ENCODE results near the gene RERE. TPM values are rescaled to one million over a fixed set of nuclear protein-coding genes. Genes with fewer than 3 reads are reported as not detected.

RERE gene
- polyA plus RNA-seq, 1 of the 3 experiments (the other 2 are of a cell fraction) = 8.1 TPM

- 90% methylated on average over 9 of the region's 10 CpGs for WGBS (ENCODE audit: low lambda C conversion rate)
- no peak for TF ChIP-seq PBX3 (IDR thresholded peaks at IDR 0.05)
- no peak for TF ChIP-seq NRF1 (IDR thresholded peaks at IDR 0.05; ENCODE audit: low read depth, low read length)
- TF ChIP-seq TCF12 (IDR thresholded peaks at IDR 0.05) = no peak
- TF ChIP-seq CTCF (IDR thresholded peaks at IDR 0.05) = no peak
- TF ChIP-seq EZH2phosphoT487 (IDR thresholded peaks at IDR 0.05; ENCODE audit: borderline replicate concordance, low read depth) = no peak
- no peak for TF ChIP-seq FOXJ3 (CRISPR knock-in tag; IDR thresholded peaks at IDR 0.05)
- TF ChIP-seq IRF3 (IDR thresholded peaks at IDR 0.05; ENCODE audit: low read depth, low read length) = no peak
- TF ChIP-seq TAF1 (IDR thresholded peaks at IDR 0.05; ENCODE audit: borderline replicate concordance, low read depth, low read length) = no peak
- TF ChIP-seq ZBTB33 (IDR thresholded peaks at IDR 0.05; ENCODE audit: borderline replicate concordance, low read depth) = no peak
- no peak for TF ChIP-seq JUND (IDR thresholded peaks at IDR 0.05)
- no peak for TF ChIP-seq SMC3 (IDR thresholded peaks at IDR 0.05; ENCODE audit: low read depth, low read length)
- no peak for TF ChIP-seq RXRA (IDR thresholded peaks at IDR 0.05; ENCODE audit: borderline replicate concordance, low read depth)
- no peak for TF ChIP-seq POLR2AphosphoS5 (IDR thresholded peaks at IDR 0.05; ENCODE audit: low read depth, low read length)
- no peak for TF ChIP-seq REST (IDR thresholded peaks at IDR 0.05; ENCODE audit: low read depth, low read length)
- ChIA-PET CTCF (interaction anchor here (0.7 to 1.7 kb wide), 4 partner anchors 23 to 1158 kb away, joined by 3 to 4 read pairs (median 3); no protein-coding TSS in a partner anchor), POLR2A (interaction anchor here (0.7 kb wide), 1 partner anchor 11 kb away, joined by 4 read pairs; no protein-coding TSS in a partner anchor)
- Histone ChIP-seq H3F3A (replicated peaks; ENCODE audit: insufficient read depth) (peaks cover 8% of the 10 kb centered on the region), H3K27ac (ENCODE audit: low read depth in 2 of 2, low read length in 1 of 2) (no peak overlapping the region), H3K36me3 (replicated peaks in 1 of 2; ENCODE audit: control insufficient read depth in 1 of 2, insufficient read depth in 2 of 2, low read length in 1 of 2) (no peaks in the 10 kb centered on the region), H3K4me1 (ENCODE audit: control insufficient read depth in 1 of 2, insufficient read depth in 2 of 2, low read depth in 1 of 2, low read length in 1 of 2) (peaks cover 2 to 17% of the 10 kb centered on the region in 2 experiments; a peak in 2 of 4 replicates), H2AFZ (ENCODE audit: low read depth) (no peak overlapping the region), H3K9me3 (no peaks in the 10 kb centered on the region), H4K20me1 (ENCODE audit: insufficient read depth) (no peaks in the 10 kb centered on the region), H3K4me2 (no peak overlapping the region), H3K4me3 (ENCODE audit: low read depth in 2 of 2, low read length in 1 of 2) (no peak overlapping the region), H3K9ac (no peak overlapping the region), H3K27me3 (ENCODE audit: insufficient read depth) (no peaks in the 10 kb centered on the region), H3K79me2 (ENCODE audit: insufficient read depth) (no peaks in the 10 kb centered on the region), H3K9me2 (no peaks in the 10 kb centered on the region)
- no peak for DNase-seq
These were observed 8.6 kb upstream of the RERE start for GRCh38 chr1:8825985-8826481.

Measured in SK-N-SH (cell line).